ENCODE data around the gene HYAL3. TPM values are rescaled to one million over a fixed set of nuclear protein-coding genes. Genes with fewer than 3 reads are reported as not detected.

Gene HYAL3
- total RNA-seq, 2 experiments from 2014 or later, result 3.3 to 4.1 TPM

GRCh38 chr3:50258979-50259378 lies 40.2 kb downstream of the HYAL3 start:
- Mint-ChIP-seq H3K9me3 (no peaks in the 10 kb centered on the region), H3K36me3 (ENCODE audit: low read depth) (peaks cover 23% of the 10 kb centered on the region), H3K4me3 (no peak overlapping the region), H3K27ac (no peak overlapping the region), H3K4me1 (ENCODE audit: low read depth) (peaks cover 5% of the 10 kb centered on the region), H3K27me3 (no peaks in the 10 kb centered on the region)
- no peak for ATAC-seq
- ChIA-PET CTCF (interaction anchor here (0.6 to 11.8 kb wide), 13 partner anchors 10 to 692 kb away, joined by 3 to 97 read pairs (median 8); partner anchors contain the start of genes IFRD2 and SEMA3B), POLR2A (interaction anchor here (1.0 to 3.1 kb wide), 6 partner anchors 9 to 64 kb away, joined by 3 to 21 read pairs (median 4); partner anchors contain the start of gene SEMA3B)
- TF ChIP-seq, protein P1, sequence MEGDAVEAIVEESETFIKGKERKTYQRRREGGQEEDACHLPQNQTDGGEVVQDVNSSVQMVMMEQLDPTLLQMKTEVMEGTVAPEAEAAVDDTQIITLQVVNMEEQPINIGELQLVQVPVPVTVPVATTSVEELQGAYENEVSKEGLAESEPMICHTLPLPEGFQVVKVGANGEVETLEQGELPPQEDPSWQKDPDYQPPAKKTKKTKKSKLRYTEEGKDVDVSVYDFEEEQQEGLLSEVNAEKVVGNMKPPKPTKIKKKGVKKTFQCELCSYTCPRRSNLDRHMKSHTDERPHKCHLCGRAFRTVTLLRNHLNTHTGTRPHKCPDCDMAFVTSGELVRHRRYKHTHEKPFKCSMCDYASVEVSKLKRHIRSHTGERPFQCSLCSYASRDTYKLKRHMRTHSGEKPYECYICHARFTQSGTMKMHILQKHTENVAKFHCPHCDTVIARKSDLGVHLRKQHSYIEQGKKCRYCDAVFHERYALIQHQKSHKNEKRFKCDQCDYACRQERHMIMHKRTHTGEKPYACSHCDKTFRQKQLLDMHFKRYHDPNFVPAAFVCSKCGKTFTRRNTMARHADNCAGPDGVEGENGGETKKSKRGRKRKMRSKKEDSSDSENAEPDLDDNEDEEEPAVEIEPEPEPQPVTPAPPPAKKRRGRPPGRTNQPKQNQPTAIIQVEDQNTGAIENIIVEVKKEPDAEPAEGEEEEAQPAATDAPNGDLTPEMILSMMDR (IDR thresholded peaks at IDR 0.05), result no peak
- intact Hi-C loops (cut with micrococcal nuclease), result no loop called here
- no peak for DNase-seq

DNA sequence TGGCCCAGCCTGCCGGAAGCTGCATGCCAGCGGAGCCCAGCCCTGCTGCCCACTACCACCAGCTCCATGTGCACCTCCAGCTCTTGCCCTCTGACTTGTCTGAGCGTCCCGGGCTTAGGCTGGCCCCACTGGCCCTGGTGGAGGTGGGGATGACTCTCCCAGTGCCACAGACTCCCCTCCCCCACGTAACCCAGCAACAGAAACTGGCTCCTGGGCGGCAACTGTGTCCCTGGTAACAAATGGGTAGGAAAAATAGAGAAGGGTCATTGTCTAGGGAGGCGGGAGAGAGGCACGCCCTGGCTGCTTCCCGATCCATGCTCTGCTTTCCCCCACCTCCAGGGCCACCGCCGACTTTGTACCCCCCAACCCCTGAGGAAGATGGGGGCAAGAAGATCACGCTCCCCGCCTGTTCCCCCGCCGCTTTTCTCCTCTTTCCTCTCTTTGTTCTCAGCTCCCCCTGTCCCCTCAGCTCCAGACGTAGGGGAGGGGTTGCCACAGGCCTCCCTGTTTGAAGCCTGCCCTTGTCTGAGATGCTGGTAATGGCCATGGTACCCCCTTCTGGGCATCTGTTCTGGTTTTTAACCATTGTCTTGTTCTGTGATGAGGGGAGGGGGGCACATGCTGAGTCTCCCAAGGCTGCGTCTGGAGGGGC lies 41.0 kb downstream of the HYAL3 start:
- ATAC-seq (no peak), DNase-seq (no peak)
- intact Hi-C loops (cut with micrococcal nuclease), result no loop called here
- Mint-ChIP-seq H3K27me3 (no peaks in the 10 kb centered on the region), H3K4me1 (ENCODE audit: low read depth) (peaks cover 5% of the 10 kb centered on the region), H3K27ac (no peak overlapping the region), H3K4me3 (no peak overlapping the region), H3K9me3 (no peaks in the 10 kb centered on the region), H3K36me3 (ENCODE audit: low read depth) (peaks cover 27% of the 10 kb centered on the region)
- TF ChIP-seq, protein P1 (IDR thresholded peaks at IDR 0.05), result no peak
- ChIA-PET CTCF (interaction anchor here (3.5 to 11.8 kb wide), 3 partner anchors 9 to 30 kb away, joined by 18 to 97 read pairs (median 94); partner anchors contain the start of gene SEMA3B), POLR2A (interaction anchor here (1.0 to 3.1 kb wide), 3 partner anchors 8 to 14 kb away, joined by 3 to 21 read pairs (median 4); no protein-coding TSS in a partner anchor)

DNA sequence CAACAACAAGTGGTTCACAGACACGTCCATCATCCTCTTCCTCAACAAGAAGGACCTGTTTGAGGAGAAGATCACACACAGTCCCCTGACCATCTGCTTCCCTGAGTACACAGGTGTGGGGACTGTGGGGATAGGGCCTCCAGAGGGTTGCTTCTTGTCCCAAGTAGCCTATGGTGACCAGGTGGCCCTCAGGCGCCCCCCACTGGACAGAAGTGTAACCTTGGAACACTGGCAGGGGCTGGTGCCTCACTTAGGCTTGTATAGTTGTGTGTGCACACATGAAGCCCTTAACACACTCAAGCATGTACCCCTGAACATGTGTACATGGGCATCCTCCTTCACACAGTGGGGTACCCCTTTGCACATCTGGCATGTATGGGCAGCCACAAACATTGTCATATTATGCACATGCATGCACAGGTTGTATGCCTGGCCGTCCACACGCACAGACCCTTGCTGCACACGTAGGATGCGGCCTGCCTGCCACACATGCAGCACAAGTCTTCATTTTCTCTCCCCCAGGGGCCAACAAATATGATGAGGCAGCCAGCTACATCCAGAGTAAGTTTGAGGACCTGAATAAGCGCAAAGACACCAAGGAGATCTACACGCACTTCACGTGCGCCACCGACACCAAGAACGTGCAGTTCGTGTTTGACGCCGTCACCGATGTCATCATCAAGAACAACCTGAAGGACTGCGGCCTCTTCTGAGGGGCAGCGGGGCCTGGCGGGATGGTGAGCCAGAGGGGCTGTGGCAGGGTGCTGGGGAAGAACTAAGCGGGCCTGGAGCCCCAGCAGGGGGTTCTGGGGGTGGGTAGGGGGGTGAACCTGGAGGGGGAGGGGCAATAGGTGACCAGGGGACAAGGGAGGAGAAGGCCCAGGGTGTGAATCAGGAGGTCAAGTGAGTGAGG lies 42.0 kb downstream of the HYAL3 start:
- H3K27ac Mint-ChIP-seq, result no peak overlapping the region
- intact Hi-C loops (cut with micrococcal nuclease), result no loop called here
- ChIA-PET POLR2A (interaction anchor here (3.1 kb wide), 1 partner anchor 10 kb away, joined by 21 read pairs; no protein-coding TSS in a partner anchor), CTCF (interaction anchor here (0.6 to 11.8 kb wide), 8 partner anchors 8 to 63 kb away, joined by 3 to 97 read pairs (median 12); partner anchors contain the start of genes GNAI2, IFRD2 and SEMA3B)
- peaks cover 5% of the 10 kb centered on the region for H3K4me1 Mint-ChIP-seq (ENCODE audit: low read depth)
- TF ChIP-seq, protein P1 (IDR thresholded peaks at IDR 0.05), result peak; percentile 62
- peak; percentile 66 for DNase-seq
- H3K9me3 Mint-ChIP-seq, result no peaks in the 10 kb centered on the region
- no peaks in the 10 kb centered on the region for H3K27me3 Mint-ChIP-seq
- no peak overlapping the region for H3K4me3 Mint-ChIP-seq
- H3K36me3 Mint-ChIP-seq (ENCODE audit: low read depth), result peaks cover 28% of the 10 kb centered on the region
- peak; percentile 26 for ATAC-seq

DNA sequence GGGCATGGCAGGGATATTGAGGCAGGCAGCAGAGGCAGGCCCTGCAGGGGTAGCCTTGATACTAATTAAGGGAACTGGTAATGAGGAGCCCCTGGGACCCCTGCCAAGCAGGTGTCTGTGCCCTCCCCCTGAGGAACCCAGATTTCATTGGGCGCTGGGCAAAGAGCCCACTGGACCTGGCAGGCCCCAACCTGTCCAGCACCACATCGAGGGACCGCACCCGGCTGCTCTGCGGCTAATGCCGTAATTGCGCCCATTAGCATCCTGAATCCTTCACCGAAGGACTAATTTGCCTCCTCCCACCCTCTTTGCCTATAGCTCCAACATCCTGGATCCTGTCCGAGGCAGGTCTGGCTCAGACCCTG lies 44.0 kb downstream of the HYAL3 start:
- Mint-ChIP-seq H3K4me3 (no peak overlapping the region), H3K4me1 (ENCODE audit: low read depth) (peaks cover 16% of the 10 kb centered on the region), H3K36me3 (ENCODE audit: low read depth) (peaks cover 34% of the 10 kb centered on the region), H3K9me3 (no peaks in the 10 kb centered on the region), H3K27me3 (no peaks in the 10 kb centered on the region), H3K27ac (no peak overlapping the region)
- TF ChIP-seq, protein P1 (IDR thresholded peaks at IDR 0.05), result no peak
- no peak for ATAC-seq
- DNase-seq, result no peak
- intact Hi-C loops (cut with micrococcal nuclease), result no loop called here
- ChIA-PET POLR2A (no interaction called here), CTCF (interaction anchor here (1.5 to 11.8 kb wide), 4 partner anchors 6 to 61 kb away, joined by 3 to 97 read pairs (median 56); no protein-coding TSS in a partner anchor)

All from activated CD8-positive, alpha-beta T cell treated with anti-CD3 and anti-CD28 coated beads for 36 hours (primary cell).